IMR-90 (cell line): ENCODE results near the gene UBE3B. TPM values are rescaled to one million over a fixed set of nuclear protein-coding genes. Genes with fewer than 3 reads are reported as not detected.

Experiments used
- ATAC-seq: fragments of 200-7000 bp; cut with Tn5 transposase; 2 replicates; pipeline ENCODE4 v1.9.1; 2020; ENCODE audit warnings: low read depth, mild to moderate bottlenecking, moderate library complexity
- BruUV-seq: library from RNA; stranded (reverse); fragments of 400-500 nt; replicated peaks from 2 replicates; lab custom pipeline; 2021; lab: Mats Ljungman, UMichigan
- CTCF ChIA-PET: fragments of 300-600 bp; formaldehyde crosslinking; extraction: SDS; loops from one replicate; lab custom pipeline; 2021; ENCODE audit warnings: antibody characterized with exemption; lab: Yijun Ruan, JAX
- POLR2A ChIA-PET: fragments of 300-600 bp; sonication (Branson Sonifier 250); formaldehyde crosslinking; loops from one replicate; lab custom pipeline; 2022; ENCODE audit warnings: antibody characterized with exemption; ENCODE audit not compliant: unreplicated experiment; lab: Charles Lee
- DNase-seq: peaks from one replicate; pipeline ENCODE4 v3.0.0; 2013
- H2AFZ ChIP-seq: replicated peaks from 2 replicates; pipeline ENCODE3; 2013; ENCODE audit warnings: low read length, mild to moderate bottlenecking; ENCODE audit not compliant: poor library complexity
- H2AK5ac ChIP-seq: 2 replicates; pipeline ENCODE4 v1.6.1; 2013; ENCODE audit warnings: low read depth, low read length, inconsistent platforms
- H2AK9ac ChIP-seq: replicated peaks from 2 replicates; pipeline ENCODE3; 2013; ENCODE audit warnings: mild to moderate bottlenecking, low read depth, low read length, moderate library complexity; ENCODE audit not compliant: poor library complexity
- H2BK120ac ChIP-seq: 2 replicates; pipeline ENCODE4 v1.6.1; 2013; ENCODE audit warnings: low read depth, low read length, inconsistent platforms
- H2BK15ac ChIP-seq: 3 replicates; pipeline ENCODE4 v1.6.1; 2013; ENCODE audit warnings: low read depth, low read length, inconsistent platforms
- H2BK20ac ChIP-seq: 2 replicates; pipeline ENCODE4 v1.6.1; 2013; ENCODE audit warnings: low read depth, mild to moderate bottlenecking, inconsistent platforms, low read length, moderate library complexity
- H2BK5ac ChIP-seq: 2 replicates; pipeline ENCODE4 v1.6.1; 2013; ENCODE audit warnings: mild to moderate bottlenecking, low read depth, low read length, inconsistent platforms; ENCODE audit not compliant: poor library complexity, severe bottlenecking
- H3K14ac ChIP-seq: replicated peaks from 2 replicates; pipeline ENCODE4 v1.6.1; 2013; ENCODE audit warnings: low read depth, low read length, inconsistent platforms
- H3K18ac ChIP-seq: 2 replicates; pipeline ENCODE4 v1.6.1; 2013; ENCODE audit warnings: low read depth, low read length, control low read depth
- H3K23ac ChIP-seq: 2 replicates; pipeline ENCODE4 v1.6.1; 2013; ENCODE audit warnings: low read depth, low read length, inconsistent platforms
- H3K27ac ChIP-seq: 2 replicates; pipeline ENCODE4 v1.5.1; 2013; ENCODE audit warnings: mild to moderate bottlenecking, control low read depth, low read length; ENCODE audit not compliant: insufficient read depth
- H3K27me3 ChIP-seq: 2 replicates; pipeline ENCODE4 v1.6.1; 2013; ENCODE audit warnings: low read length; ENCODE audit not compliant: control insufficient read depth, insufficient read depth
- H3K36me3 ChIP-seq: 2 replicates; pipeline ENCODE4 v1.6.1; 2013; ENCODE audit warnings: low read length, mixed read lengths; ENCODE audit not compliant: control insufficient read depth, insufficient read depth
- H3K4ac ChIP-seq: 2 replicates; pipeline ENCODE4 v1.6.1; 2013; ENCODE audit warnings: low read depth, low read length, inconsistent platforms
- H3K4me1 ChIP-seq: 2 replicates; pipeline ENCODE4 v1.6.1; 2013; ENCODE audit warnings: low read length, mixed read lengths; ENCODE audit not compliant: control insufficient read depth, insufficient read depth
- H3K4me2 ChIP-seq: 2 replicates; pipeline ENCODE4 v1.6.1; 2013; ENCODE audit warnings: low read depth, mild to moderate bottlenecking, control low read depth, low read length, moderate library complexity
- H3K4me3 ChIP-seq: 2 replicates; pipeline ENCODE4 v1.5.1; 2013; ENCODE audit warnings: low read depth, mild to moderate bottlenecking, control low read depth, low read length, moderate library complexity; ENCODE audit not compliant: insufficient read depth
- H3K56ac ChIP-seq: 2 replicates; pipeline ENCODE4 v1.6.1; 2013; ENCODE audit warnings: low read length, inconsistent platforms; ENCODE audit not compliant: insufficient read depth; ENCODE audit errors: extremely low read depth
- H3K79me1 ChIP-seq, 2 experiments: 2 replicates each; pipeline ENCODE4 v1.6.1; 2013; ENCODE audit warnings: low read length in 2 of 2, inconsistent platforms in 1 of 2, low read depth in 1 of 2
- H3K9ac ChIP-seq: 2 replicates; pipeline ENCODE4 v1.6.1; 2013; ENCODE audit warnings: low read depth, low read length, control low read depth
- H3K9me1 ChIP-seq: 2 replicates; pipeline ENCODE4 v1.6.1; 2013; ENCODE audit warnings: low read length, inconsistent platforms; ENCODE audit not compliant: insufficient read depth
- H3K9me3 ChIP-seq: 2 replicates; pipeline ENCODE4 v1.6.1; 2013; ENCODE audit warnings: low read length; ENCODE audit not compliant: control insufficient read depth, insufficient read depth
- H4K20me1 ChIP-seq: 2 replicates; pipeline ENCODE4 v1.6.1; 2013; ENCODE audit warnings: low read length, inconsistent platforms; ENCODE audit not compliant: insufficient read depth
- H4K5ac ChIP-seq: 2 replicates; pipeline ENCODE4 v1.6.1; 2013; ENCODE audit warnings: mild to moderate bottlenecking, low read depth, low read length, control low read depth
- H4K8ac ChIP-seq, 2 experiments: 2 replicates each; pipeline ENCODE4 v1.6.1; 2013; ENCODE audit warnings: low read depth in 2 of 2, low read length in 2 of 2, control low read depth in 1 of 2, inconsistent platforms in 1 of 2
- H4K91ac ChIP-seq: 2 replicates; pipeline ENCODE4 v1.6.1; 2013; ENCODE audit warnings: low read depth, low read length, inconsistent platforms; ENCODE audit not compliant: insufficient read depth
- BHLHE40 ChIP-seq: fragments of 150-350 bp; IDR thresholded peaks from 2 replicates; pipeline ENCODE4 v1.6.1; 2016; ENCODE audit warnings: mild to moderate bottlenecking, low read depth, low read length
- CEBPB ChIP-seq: IDR thresholded peaks from 2 replicates; pipeline ENCODE4 v1.6.1; 2012; ENCODE audit warnings: low read depth, low read length, improper control_type of control experiment
- CHD1 ChIP-seq: IDR thresholded peaks from 2 replicates; pipeline ENCODE4 v1.6.1; 2012; ENCODE audit warnings: low read depth, low read length, improper control_type of control experiment
- CTCF ChIP-seq: conservative IDR thresholded peaks from 2 replicates; pipeline ENCODE4 v1.5.1; 2012; ENCODE audit warnings: mild to moderate bottlenecking, low read depth, low read length, improper control_type of control experiment
- ELK1 ChIP-seq: fragments of 150-350 bp; IDR thresholded peaks from 2 replicates; pipeline ENCODE4 v1.6.1; 2016; ENCODE audit warnings: low read depth, mild to moderate bottlenecking, low read length, moderate library complexity, borderline replicate concordance
- FOS ChIP-seq: fragments of 150-350 bp; IDR thresholded peaks from 2 replicates; pipeline ENCODE4 v1.6.1; 2016; ENCODE audit warnings: low read depth, low read length
- MAFK ChIP-seq: IDR thresholded peaks from 2 replicates; pipeline ENCODE4 v1.6.1; 2012; ENCODE audit warnings: low read depth, low read length, improper control_type of control experiment
- MAZ ChIP-seq: IDR thresholded peaks from 2 replicates; pipeline ENCODE4 v1.6.1; 2012; ENCODE audit warnings: low read depth, mild to moderate bottlenecking, low read length, improper control_type of control experiment, moderate library complexity, borderline replicate concordance
- MXI1 ChIP-seq: IDR thresholded peaks from 2 replicates; pipeline ENCODE4 v1.6.1; 2012; ENCODE audit warnings: low read depth, mild to moderate bottlenecking, low read length, moderate library complexity, borderline replicate concordance
- NFE2L2 ChIP-seq: fragments of 150-350 bp; IDR thresholded peaks from 2 replicates; pipeline ENCODE4 v1.6.1; 2016; ENCODE audit warnings: low read depth, mild to moderate bottlenecking, low read length
- POLR2A ChIP-seq: IDR thresholded peaks from 2 replicates; pipeline ENCODE4 v1.6.1; 2012; ENCODE audit warnings: mild to moderate bottlenecking, low read depth, low read length
- RAD21 ChIP-seq: IDR thresholded peaks from 2 replicates; pipeline ENCODE4 v1.6.1; 2012; ENCODE audit warnings: low read length, improper control_type of control experiment
- RCOR1 ChIP-seq: IDR thresholded peaks from 2 replicates; pipeline ENCODE4 v1.6.1; 2012; ENCODE audit warnings: mild to moderate bottlenecking, low read length, improper control_type of control experiment; ENCODE audit not compliant: insufficient replicate concordance
- RFX5 ChIP-seq: IDR thresholded peaks from 2 replicates; pipeline ENCODE4 v1.8.0; 2012; ENCODE audit warnings: low read depth, mild to moderate bottlenecking, low read length, moderate library complexity
- SMC3 ChIP-seq: fragments of 150-350 bp; IDR thresholded peaks from 2 replicates; pipeline ENCODE4 v1.6.1; 2016; ENCODE audit warnings: low read depth, mild to moderate bottlenecking, antibody characterized with exemption, low read length, moderate library complexity
- USF2 ChIP-seq: fragments of 150-350 bp; IDR thresholded peaks from 2 replicates; pipeline ENCODE4 v1.6.1; 2017; ENCODE audit warnings: mild to moderate bottlenecking, antibody characterized with exemption, low read length, low read depth
- WGBS, 2 experiments: methylation state at CpG; one replicate each; pipeline versions ENCODE4 v1.1.5 to v1.1.7; 2013; ENCODE audit warnings: missing lambda C conversion rate in 2 of 2; ENCODE audit not compliant: insufficient read length in 1 of 2; ENCODE audit errors: extremely low coverage in 2 of 2; 5-methylcytosine and 5-hydroxymethylcytosine counted together
- dilution Hi-C: fragments of 300-500 bp; cut with HindIII; formaldehyde crosslinking; loops from one replicate; pipeline ENCODE4 v1.14.3; 2018; ENCODE audit warnings: low sequenced_read_pairs; ENCODE audit not compliant: unreplicated experiment
- in situ Hi-C: fragments of 300-500 bp; cut with MboI; formaldehyde crosslinking; loops from 3 replicates; pipeline ENCODE4 v1.14.3; 2019; ENCODE audit warnings: low sequenced_read_pairs, inconsistent platforms, mixed read lengths
- intact Hi-C: fragments of 100-400 bp; cut with micrococcal nuclease; formaldehyde crosslinking; loops from 2 replicates; pipeline ENCODE4 v1.10.0; 2022
- polyA plus RNA-seq, 3 experiments: library from polyadenylated mRNA; depleted of rRNA; stranded (reverse); fragments of >200 nt; gene quantifications; 2 replicates each; pipeline ENCODE4 v1.2.3, GENCODE V29; 2012; ENCODE audit warnings: low replicate concordance in 1 of 3
- total RNA-seq: library from RNA; depleted of rRNA; stranded (reverse); fragments of >200 nt; gene quantifications from 2 replicates; pipeline ENCODE4 v1.2.3, GENCODE V29; 2012

The UBE3B gene
- total and polyA plus RNA-seq, 2 of the 4 experiments (the other 2 are of a cell fraction), result 18.8 to 24.9 TPM

GRCh38 chr12:109532721-109533486 is 55.5 kb downstream of the UBE3B start:
- H3K18ac ChIP-seq, result no peak overlapping the region
- in situ Hi-C loops (no loop called here), dilution Hi-C loops (no loop called here), intact Hi-C loops (no loop called here)
- H4K8ac ChIP-seq, result no peak overlapping the region
- H2BK5ac ChIP-seq, result no peak overlapping the region
- H2AK9ac ChIP-seq, result no peak overlapping the region
- TF ChIP-seq NFE2L2, result no peak
- no peak for TF ChIP-seq USF2
- no peak for TF ChIP-seq POLR2A
- TF ChIP-seq ELK1, result no peak
- no peak for TF ChIP-seq MXI1
- TF ChIP-seq CHD1, result no peak
- no peak for TF ChIP-seq RFX5
- no peak for TF ChIP-seq BHLHE40
- no peak for TF ChIP-seq MAZ
- TF ChIP-seq MAFK, result no peak
- TF ChIP-seq RAD21, result no peak
- no peak for TF ChIP-seq CEBPB
- no peak for TF ChIP-seq SMC3
- TF ChIP-seq RCOR1, result no peak
- no peak for TF ChIP-seq CTCF
- TF ChIP-seq FOS, result no peak
- no peak overlapping the region for H3K23ac ChIP-seq
- no peak overlapping the region for H3K4ac ChIP-seq
- no peak overlapping the region for H2BK15ac ChIP-seq
- POLR2A ChIA-PET, result no interaction called here
- H4K20me1 ChIP-seq, result no peaks in the 10 kb centered on the region
- no peaks in the 10 kb centered on the region for H3K79me1 ChIP-seq
- H2AK5ac ChIP-seq, result no peak overlapping the region
- no peaks in the 10 kb centered on the region for H3K4me1 ChIP-seq
- DNase-seq (no peak), ATAC-seq (no peak)
- H3K9me1 ChIP-seq, result no peaks in the 10 kb centered on the region; the same call in 1 of the 2 replicates
- no peak overlapping the region for H2BK20ac ChIP-seq
- H3K27ac ChIP-seq, result no peak overlapping the region
- no peak overlapping the region for H3K56ac ChIP-seq
- no peak overlapping the region for H4K91ac ChIP-seq
- H3K36me3 ChIP-seq, result peaks cover 51% of the 10 kb centered on the region
- no peak overlapping the region for H3K9ac ChIP-seq
- H3K4me2 ChIP-seq, result no peak overlapping the region
- no peak overlapping the region for H2AFZ ChIP-seq
- CTCF ChIA-PET, result no interaction called here
- H3K9me3 ChIP-seq, result no peaks in the 10 kb centered on the region
- no peak overlapping the region for H3K4me3 ChIP-seq
- 83% methylated on average over 9 of the region's 24 CpGs; no CpG with 5 or more reads in 1 of the 2 experiments for WGBS, 2 experiments
- no TSS peak for BruUV-seq
- H4K5ac ChIP-seq, result no peak overlapping the region
- H3K14ac ChIP-seq, result no peak overlapping the region
- no peak overlapping the region for H2BK120ac ChIP-seq
- no peaks in the 10 kb centered on the region for H3K27me3 ChIP-seq
